DMS 273 treated with DMSO at 0.1 percent for 48 hours (cell line): ENCODE data around the gene XRN2.
"Not testable (repeated sequence)": the region's sequence is repeated elsewhere in the genome, so short reads cannot be mapped to it uniquely, and the experiment has no call there.

Experiments used
- DNase-seq: peaks from one replicate; lab custom pipeline; 2025; lab: John Stamatoyannopoulos, UW

Gene XRN2

DNA sequence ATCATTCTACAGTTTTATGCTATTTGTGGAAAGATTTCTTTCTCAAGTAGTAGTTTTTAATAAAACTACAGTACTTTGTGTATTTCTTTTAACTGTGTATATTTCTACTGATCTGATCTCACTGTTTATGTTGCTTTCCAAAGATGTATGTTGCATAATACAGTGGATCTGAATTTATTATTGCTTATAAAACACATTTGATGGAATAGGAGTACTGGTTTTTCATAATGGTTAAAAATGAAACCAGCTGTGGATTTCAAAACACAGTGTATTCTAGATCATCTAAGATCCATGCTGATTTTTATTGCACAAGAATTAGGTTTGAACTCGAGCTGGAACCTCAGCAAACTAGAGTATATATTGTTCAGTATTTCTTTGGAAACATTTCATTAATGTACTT lies 86.2 kb downstream of the XRN2 start:
- DNase-seq, result no peak

- DNase-seq, result no peak
Observed at GRCh38 chr20:21390768-21391167, 87.6 kb downstream of the XRN2 start.

GRCh38 chr20:21391185-21391971 lies 88.2 kb downstream of the XRN2 start:
- no peak for DNase-seq

DNA sequence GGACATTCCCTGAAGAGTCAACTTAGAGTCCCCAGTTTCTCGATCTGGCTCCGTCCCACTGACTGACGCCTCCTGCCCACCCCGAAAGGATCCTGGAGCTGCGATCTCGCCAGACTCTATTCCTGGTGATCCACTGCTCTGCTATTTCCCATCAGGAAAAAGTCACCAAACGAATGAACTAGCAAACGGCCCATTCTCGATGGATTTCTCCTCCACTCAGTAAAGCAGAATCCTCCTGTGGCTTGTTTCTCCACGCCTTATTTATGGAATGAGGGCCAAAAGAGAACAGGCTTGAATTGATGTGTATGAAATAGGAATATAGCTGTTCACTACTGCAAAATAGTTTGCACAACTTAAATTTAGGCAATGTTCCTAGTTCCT lies 88.8 kb downstream of the XRN2 start:
- no peak for DNase-seq

GRCh38 chr20:21393166-21393565 lies 90.0 kb downstream of the XRN2 start:
- no peak for DNase-seq

- no peak for DNase-seq
Observed at GRCh38 chr20:21393816-21394519, 90.8 kb downstream of the XRN2 start.

GRCh38 chr20:21394551-21394950 lies 91.4 kb downstream of the XRN2 start:
- DNase-seq, result no peak

DNA sequence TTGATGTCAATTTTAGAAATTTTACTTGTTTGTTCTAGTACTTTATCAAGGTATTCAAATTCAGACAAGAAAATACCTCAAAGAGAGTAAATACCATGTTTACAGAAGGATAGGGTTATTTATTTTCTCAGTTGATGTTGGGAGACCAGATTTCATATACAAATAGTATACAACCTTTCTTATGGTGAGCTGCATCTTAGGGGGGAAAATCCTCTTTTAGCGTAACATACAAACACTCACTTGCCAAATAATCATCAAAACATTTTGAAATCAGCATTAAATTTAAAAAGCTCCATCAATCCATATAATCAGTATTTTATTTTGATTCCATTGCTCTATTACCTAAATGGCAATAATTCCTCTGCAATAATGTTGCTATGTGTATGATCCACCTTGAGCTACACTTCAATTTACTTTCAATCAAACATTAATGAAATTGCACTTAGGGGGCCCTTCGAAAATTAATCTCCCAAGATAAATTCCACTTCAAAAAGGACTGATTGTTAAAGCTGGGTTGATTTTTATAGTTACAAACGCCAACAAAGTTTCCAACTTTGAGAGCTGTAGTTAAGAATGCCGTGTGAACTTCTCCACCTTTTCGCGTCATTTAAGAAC lies 92.0 kb downstream of the XRN2 start:
- no peak for DNase-seq

GRCh38 chr20:21395666-21396598 lies 92.8 kb downstream of the XRN2 start:
- DNase-seq, result no peak

- DNase-seq, result no peak
Observed at GRCh38 chr20:21396599-21397340, 93.6 kb downstream of the XRN2 start.

DNA sequence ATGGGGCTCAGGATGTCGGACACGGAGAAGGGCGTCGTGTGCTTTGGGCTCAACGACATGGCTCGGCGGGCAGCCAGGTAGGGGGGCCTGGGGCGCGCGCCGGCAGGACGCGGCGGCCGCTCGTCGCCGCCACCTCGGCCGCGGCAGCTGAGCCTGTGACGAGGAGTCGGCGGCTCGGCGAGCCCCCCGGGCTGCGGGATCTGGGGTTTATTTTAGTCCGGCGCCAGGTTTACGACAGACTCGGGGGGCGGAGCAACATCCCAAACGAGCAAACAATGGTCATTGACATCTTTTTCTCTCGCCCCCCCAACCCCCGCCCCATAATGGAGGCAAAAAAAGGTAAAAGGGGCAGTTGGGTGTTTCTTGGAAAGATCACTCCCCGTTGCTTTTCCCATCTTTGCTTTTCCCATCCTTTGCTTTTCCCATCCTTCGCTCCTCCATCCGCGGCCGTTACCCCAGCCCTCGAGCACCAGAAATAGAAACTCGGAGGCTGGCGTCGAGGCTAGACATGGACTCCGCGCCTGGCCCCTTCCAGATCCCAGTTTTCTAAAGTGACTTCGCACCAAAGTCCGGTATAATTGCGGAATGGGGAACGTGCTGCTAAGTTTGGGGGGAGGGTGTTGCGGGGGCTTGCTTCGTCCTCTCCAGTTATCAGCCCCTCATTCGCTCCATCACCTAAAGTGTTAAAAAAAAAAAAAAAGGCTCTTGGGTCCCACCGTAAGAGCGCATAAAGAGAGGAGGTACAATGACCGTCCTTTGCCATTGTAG lies 94.4 kb downstream of the XRN2 start, which contains the start of gene NKX2-4:
TSS of gene NKX2-4 (minus strand) at position 186 of the 768 bp plus-strand sequence. CDS start at position 59, 127 bp downstream.
- DNase-seq, result peak; percentile 1

- no peak for DNase-seq
Observed at GRCh38 chr20:21398109-21399004, 95.2 kb downstream of the XRN2 start.

DNA sequence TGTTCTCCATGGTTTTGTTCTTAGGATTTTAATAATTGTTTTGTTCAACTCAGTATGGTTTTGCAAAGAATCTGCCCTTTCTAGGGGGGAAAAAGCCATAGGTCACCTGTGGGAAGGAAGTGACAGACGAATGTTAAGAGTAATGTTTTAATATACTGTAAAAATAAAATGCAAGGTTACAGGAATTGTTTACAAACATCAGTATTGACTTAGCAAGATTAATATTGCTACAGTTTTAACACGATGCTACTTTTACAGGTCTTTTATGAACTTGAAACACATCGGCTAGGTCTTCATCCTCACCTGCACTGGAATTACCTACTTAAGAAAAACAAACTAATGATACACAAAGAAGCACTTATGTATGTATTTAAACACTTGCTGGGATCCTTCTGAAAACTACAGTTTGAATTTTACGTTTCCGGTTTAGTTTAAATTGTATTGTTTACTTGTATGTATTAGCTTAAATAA lies 95.9 kb downstream of the XRN2 start:
- DNase-seq, result no peak

DNA sequence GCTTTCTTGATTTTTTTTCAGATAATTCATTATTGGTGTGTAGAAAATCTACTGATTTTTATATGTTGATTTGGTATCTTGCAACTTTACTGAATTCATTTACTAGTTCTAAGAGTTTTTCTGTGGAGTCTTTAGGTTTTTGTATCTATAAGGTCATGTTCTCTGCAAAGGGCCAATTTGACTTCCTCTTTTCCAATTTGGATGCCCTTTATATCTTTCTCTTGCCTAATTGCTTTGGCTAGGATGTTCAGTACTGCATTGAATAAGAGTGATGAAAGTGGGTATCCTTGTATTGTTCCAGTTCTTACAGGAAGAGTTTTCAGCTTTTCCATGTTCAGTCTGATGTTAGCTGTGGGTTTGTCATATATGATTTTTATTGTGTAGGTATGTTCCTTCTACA lies 108.6 kb downstream of the XRN2 start:
- no peak for DNase-seq

- DNase-seq, result not testable (repeated sequence)
Observed at GRCh38 chr20:21413996-21414395, 110.9 kb downstream of the XRN2 start.

GRCh38 chr20:21419147-21419546 lies 116.0 kb downstream of the XRN2 start:
- DNase-seq, result not testable (repeated sequence)

- no peak for DNase-seq
Observed at GRCh38 chr20:21421601-21422236, 118.6 kb downstream of the XRN2 start.

GRCh38 chr20:21423712-21424111 lies 120.6 kb downstream of the XRN2 start:
- not testable (repeated sequence) for DNase-seq

- no peak for DNase-seq
Observed at GRCh38 chr20:21424846-21425245, 121.7 kb downstream of the XRN2 start.
